SU-DHL-6 (cell line): ENCODE results near the gene CLCF1.

Experiments used
- EZH2phosphoT487 ChIP-seq: fragments of 200-600 bp; sonication (generic), shearing (Covaris generic); conservative IDR thresholded peaks from 2 replicates; pipeline ENCODE4 v1.6.1; 2018; ENCODE audit warnings: mild to moderate bottlenecking, antibody characterized with exemption, low read length, moderate library complexity, mixed read lengths
- TF ChIP-seq, protein P1 (sequence below): fragments of 200-600 bp; sonication (generic); IDR thresholded peaks from one replicate; pipeline ENCODE4 v1.5.1; 2017; ENCODE audit warnings: antibody characterized with exemption, mild to moderate bottlenecking, low read length, moderate library complexity; ENCODE audit not compliant: insufficient read depth, poor library complexity, severe bottlenecking

DNA sequence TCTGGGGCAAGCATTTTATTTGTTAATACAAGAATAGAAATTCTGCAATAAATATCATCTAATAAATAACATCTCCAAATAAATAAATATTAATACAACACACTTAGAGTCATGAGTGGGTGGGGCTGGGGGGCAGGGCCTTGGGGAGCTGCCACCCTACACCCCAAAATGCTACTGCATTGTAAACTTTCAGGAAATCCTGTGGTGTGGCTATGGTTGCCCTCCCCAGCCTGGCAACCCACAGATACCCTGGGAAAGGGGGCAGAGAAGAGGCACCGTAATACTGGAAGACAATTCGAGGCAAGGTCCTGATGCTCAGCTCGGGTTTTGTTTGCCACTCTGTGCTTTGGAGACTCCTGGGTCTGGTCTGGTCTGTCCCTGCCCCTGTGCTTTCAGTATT is 9.2 kb downstream of the CLCF1 start:
- TF ChIP-seq, protein P1, sequence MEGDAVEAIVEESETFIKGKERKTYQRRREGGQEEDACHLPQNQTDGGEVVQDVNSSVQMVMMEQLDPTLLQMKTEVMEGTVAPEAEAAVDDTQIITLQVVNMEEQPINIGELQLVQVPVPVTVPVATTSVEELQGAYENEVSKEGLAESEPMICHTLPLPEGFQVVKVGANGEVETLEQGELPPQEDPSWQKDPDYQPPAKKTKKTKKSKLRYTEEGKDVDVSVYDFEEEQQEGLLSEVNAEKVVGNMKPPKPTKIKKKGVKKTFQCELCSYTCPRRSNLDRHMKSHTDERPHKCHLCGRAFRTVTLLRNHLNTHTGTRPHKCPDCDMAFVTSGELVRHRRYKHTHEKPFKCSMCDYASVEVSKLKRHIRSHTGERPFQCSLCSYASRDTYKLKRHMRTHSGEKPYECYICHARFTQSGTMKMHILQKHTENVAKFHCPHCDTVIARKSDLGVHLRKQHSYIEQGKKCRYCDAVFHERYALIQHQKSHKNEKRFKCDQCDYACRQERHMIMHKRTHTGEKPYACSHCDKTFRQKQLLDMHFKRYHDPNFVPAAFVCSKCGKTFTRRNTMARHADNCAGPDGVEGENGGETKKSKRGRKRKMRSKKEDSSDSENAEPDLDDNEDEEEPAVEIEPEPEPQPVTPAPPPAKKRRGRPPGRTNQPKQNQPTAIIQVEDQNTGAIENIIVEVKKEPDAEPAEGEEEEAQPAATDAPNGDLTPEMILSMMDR: no peak
- no peak for TF ChIP-seq EZH2phosphoT487
